CD14-positive monocyte (primary cell): Measurements from ENCODE around the gene ARHGAP40. TPM values are rescaled to one million over a fixed set of nuclear protein-coding genes. Genes with fewer than 3 reads are reported as not detected.

Experiments
- DNase-seq, 3 donors: peaks; one replicate each; pipeline ENCODE4 v3.0.0-alpha.2; 2011 to 2022
- H2AFZ ChIP-seq: 2 replicates; pipeline ENCODE4 v1.6.0; 2012; ENCODE audit warnings: mild to moderate bottlenecking, low read depth, low read length, inconsistent platforms; ENCODE audit not compliant: insufficient read depth, poor library complexity, severe bottlenecking
- H3K27ac ChIP-seq, 2 donors: 1 replicate in 1 of 2; 2 replicates in 1 of 2; pipeline ENCODE4 v1.5.1; 2012 to 2013; ENCODE audit warnings: low read length in 2 of 2, control low read depth in 1 of 2, inconsistent platforms in 1 of 2, low read depth in 1 of 2, mild to moderate bottlenecking in 1 of 2
- H3K27me3 ChIP-seq, 2 donors: one replicate each; pipeline versions ENCODE4 v1.6.0 to v1.6.1; 2011 to 2013; ENCODE audit warnings: low read length in 2 of 2; ENCODE audit not compliant: control insufficient read depth in 2 of 2, insufficient read depth in 2 of 2
- H3K36me3 ChIP-seq, 2 donors: replicated peaks in 1 of 2; 1 replicate in 1 of 2; 2 replicates in 1 of 2; pipeline versions ENCODE4 v1.5.1 to v1.6.1; 2012 to 2013; ENCODE audit warnings: low read length in 2 of 2, control low read depth in 1 of 2, inconsistent platforms in 1 of 2, mild to moderate bottlenecking in 1 of 2; ENCODE audit not compliant: insufficient read depth in 2 of 2, control insufficient read depth in 1 of 2
- H3K4me1 ChIP-seq, 2 donors: 1 replicate in 1 of 2; 2 replicates in 1 of 2; pipeline versions ENCODE4 v1.5.1 to v1.6.1; 2012 to 2013; ENCODE audit warnings: low read length in 2 of 2, control low read depth in 1 of 2, inconsistent platforms in 1 of 2, mild to moderate bottlenecking in 1 of 2, moderate library complexity in 1 of 2; ENCODE audit not compliant: insufficient read depth in 2 of 2, control insufficient read depth in 1 of 2
- H3K4me2 ChIP-seq: replicated peaks from 2 replicates; pipeline ENCODE3; 2012; ENCODE audit warnings: low read length, moderate library complexity, mild to moderate bottlenecking; ENCODE audit not compliant: poor library complexity, severe bottlenecking; ENCODE audit errors: extremely low read depth
- H3K4me3 ChIP-seq, 3 experiments: fragments of 200-600 bp in 1 of 3; sonication (generic) in 1 of 3; replicated peaks in 1 of 3; 1 replicate in 2 of 3; 2 replicates in 1 of 3; pipeline ENCODE4 v1.5.1; 2011 to 2013; ENCODE audit warnings: low read length in 3 of 3, mild to moderate bottlenecking in 3 of 3, control low read depth in 2 of 3, low read depth in 2 of 3, inconsistent platforms in 1 of 3, moderate library complexity in 1 of 3
- H3K79me2 ChIP-seq: 2 replicates; pipeline ENCODE4 v1.6.0; 2012; ENCODE audit warnings: mild to moderate bottlenecking, control low read depth, inconsistent platforms, low read length, moderate library complexity; ENCODE audit not compliant: insufficient read depth
- H3K9ac ChIP-seq: 2 replicates; pipeline ENCODE4 v1.6.0; 2017; ENCODE audit warnings: low read length, mild to moderate bottlenecking; ENCODE audit not compliant: insufficient read depth, poor library complexity, severe bottlenecking
- H3K9me3 ChIP-seq, 2 donors: replicated peaks in 1 of 2; 1 replicate in 1 of 2; 2 replicates in 1 of 2; pipeline versions ENCODE4 v1.5.1 to v1.6.1; 2012 to 2013; ENCODE audit warnings: low read length in 2 of 2, control low read depth in 1 of 2; ENCODE audit not compliant: control insufficient read depth in 1 of 2, insufficient read depth in 1 of 2
- H4K20me1 ChIP-seq: 2 replicates; pipeline ENCODE4 v1.6.0; 2012; ENCODE audit warnings: mild to moderate bottlenecking, low read length, control low read depth, moderate library complexity; ENCODE audit not compliant: insufficient read depth
- H3K27ac Mint-ChIP-seq, 7 donors: one replicate each; pipeline ENCODE4 v1.8.0; 2020; ENCODE audit warnings: mild to moderate bottlenecking in 7 of 7, mixed read lengths in 7 of 7, moderate library complexity in 6 of 7, inconsistent platforms in 2 of 7
- H3K27me3 Mint-ChIP-seq, 3 donors: one replicate each; pipeline ENCODE4 v1.8.0; 2021 to 2022; ENCODE audit warnings: low read depth in 3 of 3, mild to moderate bottlenecking in 3 of 3, mixed read lengths in 3 of 3, moderate library complexity in 3 of 3, inconsistent platforms in 1 of 3
- H3K36me3 Mint-ChIP-seq, 2 donors: one replicate each; pipeline ENCODE4 v1.8.0; 2020; ENCODE audit warnings: mixed read lengths in 2 of 2, inconsistent platforms in 1 of 2, mild to moderate bottlenecking in 1 of 2
- H3K4me1 Mint-ChIP-seq: one replicate; pipeline ENCODE4 v1.8.0; 2020; ENCODE audit warnings: mild to moderate bottlenecking, mixed read lengths
- H3K4me3 Mint-ChIP-seq, 2 donors: one replicate each; pipeline ENCODE4 v1.8.0; 2020; ENCODE audit warnings: mild to moderate bottlenecking in 2 of 2, mixed read lengths in 2 of 2, moderate library complexity in 1 of 2
- H3K9me3 Mint-ChIP-seq, 7 donors: one replicate each; pipeline ENCODE4 v1.8.0; 2020 to 2022; ENCODE audit warnings: mixed read lengths in 7 of 7, mild to moderate bottlenecking in 6 of 7, moderate library complexity in 6 of 7, inconsistent platforms in 2 of 7
- CTCF ChIP-seq: fragments of 200-600 bp; IDR thresholded peaks from one replicate; pipeline ENCODE4 v1.8.0; 2022; ENCODE audit warnings: antibody characterized with exemption, mild to moderate bottlenecking
- WGBS: methylation state at CpG from one replicate; pipeline ENCODE4 v1.1.5; 2013; ENCODE audit warnings: missing lambda C conversion rate; ENCODE audit not compliant: insufficient coverage; 5-methylcytosine and 5-hydroxymethylcytosine counted together
- intact Hi-C, 2 donors: fragments of 100-400 bp; cut with micrococcal nuclease; formaldehyde crosslinking; loops; one replicate each; pipeline versions ENCODE4 v1.15.0 to v1.15.1; 2023
- polyA plus RNA-seq, 3 donors: library from polyadenylated mRNA; depleted of rRNA in 1 of 3; unstranded in 2 of 3; stranded (reverse) in 1 of 3; fragments of 300-500 nt in 2 of 3; fragments of >200 nt in 1 of 3; fragmentation: Illumina TruSeq in 2 of 3; gene quantifications; 1 replicate in 2 of 3; 2 replicates in 1 of 3; pipeline ENCODE4 v1.2.3, GENCODE V29; 2012 to 2021

The ARHGAP40 gene
- polyA plus RNA-seq, 3 donors = not detected

DNA sequence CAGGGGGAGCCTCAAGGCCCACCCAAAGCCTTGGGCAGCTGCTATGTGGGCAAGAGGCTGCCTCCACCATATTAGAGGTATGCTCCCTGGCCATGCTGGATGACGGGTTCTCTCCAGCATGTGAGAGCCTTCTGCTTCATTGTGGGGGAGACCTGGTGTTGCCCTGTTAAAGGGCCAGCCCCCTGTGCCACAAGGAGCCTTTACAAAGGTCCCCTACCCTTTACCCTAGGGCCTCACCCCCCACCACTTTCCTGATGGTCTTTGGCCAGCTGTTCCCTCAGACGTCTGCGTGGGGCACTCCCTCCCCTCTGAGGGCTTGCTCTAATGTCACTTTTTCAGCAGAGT lies 15.5 kb upstream of the ARHGAP40 start:
- H3K9me3 ChIP-seq = no peaks in the 10 kb centered on the region
- Mint-ChIP-seq H3K27me3 (peaks cover 2 to 8% (median 6%) of the 10 kb centered on the region in 3 donors), H3K4me1 (no peaks in the 10 kb centered on the region), H3K36me3 (no peaks in the 10 kb centered on the region), H3K27ac (no peak overlapping the region), H3K4me3 (no peak overlapping the region), H3K9me3 (no peaks in the 10 kb centered on the region)
- no peaks in the 10 kb centered on the region for H3K4me1 ChIP-seq
- DNase-seq = no peak
- H2AFZ ChIP-seq = no peak overlapping the region
- H3K27ac ChIP-seq = no peak overlapping the region
- H3K4me2 ChIP-seq = no peak overlapping the region
- WGBS = 83% methylated on average over 3 of the region's 3 CpGs
- H3K36me3 ChIP-seq = no peaks in the 10 kb centered on the region
- intact Hi-C loops = no loop called here
- no peak for TF ChIP-seq CTCF
- H3K27me3 ChIP-seq = no peaks in the 10 kb centered on the region
- H3K79me2 ChIP-seq = no peaks in the 10 kb centered on the region
- H3K9ac ChIP-seq = no peak overlapping the region
- H4K20me1 ChIP-seq = no peaks in the 10 kb centered on the region
- no peak overlapping the region for H3K4me3 ChIP-seq

- no peak overlapping the region for H2AFZ ChIP-seq
- Mint-ChIP-seq H3K4me1 (no peaks in the 10 kb centered on the region), H3K36me3 (no peaks in the 10 kb centered on the region), H3K9me3 (no peaks in the 10 kb centered on the region), H3K27ac (no peak overlapping the region), H3K4me3 (no peak overlapping the region), H3K27me3 (peaks cover 2 to 7% (median 6%) of the 10 kb centered on the region in 3 donors)
- H3K9me3 ChIP-seq = no peaks in the 10 kb centered on the region
- no peaks in the 10 kb centered on the region for H3K79me2 ChIP-seq
- intact Hi-C loops = no loop called here
- H3K27me3 ChIP-seq = no peaks in the 10 kb centered on the region
- H3K27ac ChIP-seq = no peak overlapping the region
- H3K4me1 ChIP-seq = no peaks in the 10 kb centered on the region
- H4K20me1 ChIP-seq = no peaks in the 10 kb centered on the region
- no peak overlapping the region for H3K4me2 ChIP-seq
- H3K36me3 ChIP-seq = no peaks in the 10 kb centered on the region
- TF ChIP-seq CTCF = no peak
- no peak for DNase-seq
- no CpG with 5 or more reads among the region's 6 CpGs for WGBS
- H3K9ac ChIP-seq = no peak overlapping the region
- no peak overlapping the region for H3K4me3 ChIP-seq
Measured at GRCh38 chr20:38588303-38588702, 13.3 kb upstream of the ARHGAP40 start.
